HG03558 (cell line): ENCODE results near the gene PHGDH.
"Not testable (repeated sequence)": the region's sequence is repeated elsewhere in the genome, so short reads cannot be mapped to it uniquely, and the experiment has no call there.

Source experiments
- ATAC-seq: cut with Tn5 transposase; IDR thresholded peaks from one replicate; pipeline ENCODE4 v1.9.1; 2021; ENCODE audit warnings: moderate number of reproducible peaks; ENCODE audit not compliant: unreplicated experiment; ENCODE audit errors: extremely low read depth

PHGDH gene

DNA sequence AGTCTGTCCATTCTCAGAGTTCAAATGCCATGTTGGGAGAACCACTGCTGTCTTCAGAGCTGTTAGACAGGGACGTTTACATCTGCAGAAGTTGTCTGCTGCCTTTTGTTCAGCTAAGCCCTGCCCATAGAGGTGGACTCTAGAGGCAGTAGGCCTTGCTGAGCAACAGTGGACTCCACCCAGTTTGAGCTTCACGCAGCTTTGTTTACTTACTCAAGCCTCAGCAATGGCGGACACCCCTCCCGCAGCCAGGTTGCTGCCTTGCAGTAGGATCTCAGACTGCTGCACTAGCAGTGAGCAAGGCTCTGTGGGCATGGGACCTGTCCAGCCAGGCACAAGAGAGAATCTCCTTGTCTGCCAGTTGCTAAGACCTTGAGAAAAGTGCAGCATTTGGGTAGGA, 14.9 kb upstream of the PHGDH start:
- ATAC-seq = not testable (repeated sequence)

DNA sequence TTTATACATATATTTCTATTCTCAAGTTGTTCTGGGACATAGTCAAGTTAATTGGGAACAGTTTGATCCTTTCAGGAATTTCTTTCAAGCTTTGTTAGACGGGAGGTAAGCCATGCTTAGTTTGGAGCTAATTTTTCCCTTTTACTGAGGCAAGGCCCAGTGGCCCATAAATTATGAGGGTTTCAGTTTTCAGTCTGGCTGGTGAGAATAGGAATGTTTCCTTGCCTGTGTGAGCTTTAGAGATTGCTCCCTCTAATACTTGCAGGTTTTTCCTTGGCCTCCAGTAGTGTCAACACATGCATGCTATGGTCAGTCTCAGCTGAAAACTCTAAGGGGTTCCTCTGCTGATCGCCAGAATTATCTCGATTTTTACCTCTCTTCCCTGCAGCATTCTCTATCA, 14.1 kb upstream of the PHGDH start:
- ATAC-seq = no peak

DNA sequence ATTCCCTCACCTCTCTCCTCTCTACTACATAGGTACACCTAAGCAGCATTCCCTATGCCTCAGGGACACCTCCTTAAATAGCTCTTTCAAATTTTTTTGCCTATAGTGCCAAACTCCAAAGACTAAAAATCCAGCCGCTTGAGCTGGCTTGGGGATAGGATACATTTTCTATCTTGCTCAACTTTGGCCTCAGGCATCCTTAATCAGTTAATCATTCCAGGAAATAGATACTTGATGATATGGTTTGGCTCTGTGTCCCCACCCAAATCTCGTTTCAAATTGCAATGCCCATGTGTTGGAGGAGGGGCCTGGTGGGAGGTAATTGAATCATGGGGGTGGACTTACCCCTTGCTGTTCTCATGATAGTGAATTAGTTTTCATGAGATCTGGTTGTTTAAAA, 11.4 kb upstream of the PHGDH start:
- ATAC-seq = no peak

DNA sequence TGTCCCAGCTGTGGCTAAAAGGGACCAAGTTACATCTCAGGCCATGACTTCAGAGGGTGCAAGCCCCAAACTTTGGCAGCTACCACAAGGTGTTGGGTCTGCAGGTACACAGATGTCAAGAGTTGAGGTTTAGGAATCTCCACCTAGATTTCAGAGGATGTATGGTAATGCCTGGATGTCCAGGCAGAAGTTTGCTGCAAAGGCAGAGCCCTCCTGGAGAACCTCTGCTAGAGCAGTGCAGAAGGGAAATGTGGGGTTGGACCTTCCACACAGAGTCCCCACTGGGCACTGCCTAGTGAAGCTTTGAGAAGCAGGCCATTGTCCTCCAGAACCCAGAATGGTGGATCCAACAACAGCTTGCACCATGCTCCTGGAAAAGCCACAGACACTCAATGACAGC, 10.1 kb upstream of the PHGDH start:
- no peak for ATAC-seq

DNA sequence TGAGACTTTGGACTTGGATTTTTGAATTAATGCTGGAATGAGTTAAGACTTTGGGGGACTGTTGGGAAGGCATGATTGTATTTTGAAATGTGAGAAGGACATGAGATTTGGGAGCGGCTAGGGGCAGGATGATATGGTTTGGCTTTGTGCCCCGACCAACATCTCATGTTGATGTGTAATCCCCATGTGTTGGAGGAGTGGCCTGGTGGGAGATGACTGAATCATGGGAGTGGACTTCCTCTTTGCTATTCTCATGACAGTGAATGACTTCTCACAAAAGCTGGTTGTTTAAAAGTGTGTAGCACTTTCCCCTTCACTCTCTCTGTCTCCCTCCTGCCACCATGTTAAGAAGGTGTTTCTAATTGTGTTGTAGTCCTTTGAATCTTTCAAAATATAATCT, 9.3 kb upstream of the PHGDH start:
- no peak for ATAC-seq

DNA sequence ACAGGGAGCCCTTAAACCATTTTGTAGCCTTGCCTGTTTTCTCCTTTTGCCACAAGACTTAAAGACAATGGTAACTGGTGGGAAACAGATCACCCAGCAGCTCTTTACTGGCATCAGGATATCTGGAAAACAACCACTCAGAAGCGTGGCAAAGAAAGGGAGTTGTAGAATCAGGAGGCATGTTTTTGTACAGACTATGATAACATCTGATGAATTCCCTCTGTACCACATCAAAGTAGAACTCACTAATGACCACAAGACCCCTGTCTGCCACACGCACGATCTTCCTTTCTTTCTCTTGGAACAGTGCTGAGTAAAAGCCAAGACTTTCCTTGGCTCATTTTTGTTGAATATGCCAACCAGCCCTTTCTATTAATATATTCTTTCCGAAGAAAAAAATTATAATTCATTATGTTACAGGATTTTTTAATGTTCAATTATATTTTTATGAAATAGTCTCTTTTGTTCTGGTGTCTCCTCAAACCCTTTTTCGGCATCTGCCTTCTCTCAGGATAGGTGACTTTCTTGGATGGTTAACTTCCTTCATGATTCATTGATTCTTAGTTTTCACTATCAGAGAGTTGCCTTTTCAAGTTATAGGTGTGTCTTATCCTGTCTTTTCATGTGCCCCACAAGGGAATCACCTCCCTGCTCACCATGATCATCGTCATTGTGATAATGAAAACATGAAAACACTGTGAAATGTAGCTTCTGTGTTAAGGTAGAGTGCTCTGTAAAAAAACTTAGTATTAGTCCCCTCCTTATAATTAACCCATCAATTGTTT, 7.9 kb upstream of the PHGDH start:
- no peak for ATAC-seq

DNA sequence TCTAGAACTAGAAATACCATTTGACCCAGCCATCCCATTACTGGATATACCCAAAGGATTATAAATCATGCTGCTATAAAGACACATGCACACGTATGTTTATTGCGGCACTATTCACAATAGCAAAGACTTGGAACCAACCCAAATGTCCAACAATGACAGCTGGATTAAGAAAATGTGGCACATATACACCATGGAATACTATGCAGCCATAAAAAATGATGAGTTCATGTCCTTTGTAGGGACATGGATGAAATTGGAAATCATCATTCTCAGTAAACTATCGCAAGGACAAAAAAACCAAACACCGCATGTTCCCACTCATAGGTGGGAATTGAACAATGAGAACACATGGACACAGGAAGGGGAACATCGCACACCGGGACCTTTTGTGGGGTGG, 5.1 kb upstream of the PHGDH start:
- ATAC-seq = not testable (repeated sequence)

DNA sequence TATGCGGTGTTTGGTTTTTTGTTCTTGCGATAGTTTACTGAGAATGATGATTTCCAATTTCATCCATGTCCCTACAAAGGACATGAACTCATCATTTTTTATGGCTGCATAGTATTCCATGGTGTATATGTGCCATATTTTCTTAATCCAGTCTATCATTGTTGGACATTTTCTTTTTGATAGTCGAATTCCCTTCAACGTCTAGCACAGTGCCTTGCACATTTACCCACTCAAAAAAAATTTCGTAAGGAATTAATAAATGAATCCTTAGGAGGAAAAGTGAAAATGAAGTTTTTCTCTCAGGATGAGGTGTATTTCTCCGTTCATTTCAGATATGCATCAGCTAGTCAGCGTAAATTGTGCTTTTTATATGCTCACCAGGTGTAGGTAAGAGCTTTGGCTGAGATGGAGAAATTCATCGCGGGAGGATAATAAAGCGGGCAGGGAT, 354 bp upstream of the PHGDH start:
- ATAC-seq = not testable (repeated sequence)

DNA sequence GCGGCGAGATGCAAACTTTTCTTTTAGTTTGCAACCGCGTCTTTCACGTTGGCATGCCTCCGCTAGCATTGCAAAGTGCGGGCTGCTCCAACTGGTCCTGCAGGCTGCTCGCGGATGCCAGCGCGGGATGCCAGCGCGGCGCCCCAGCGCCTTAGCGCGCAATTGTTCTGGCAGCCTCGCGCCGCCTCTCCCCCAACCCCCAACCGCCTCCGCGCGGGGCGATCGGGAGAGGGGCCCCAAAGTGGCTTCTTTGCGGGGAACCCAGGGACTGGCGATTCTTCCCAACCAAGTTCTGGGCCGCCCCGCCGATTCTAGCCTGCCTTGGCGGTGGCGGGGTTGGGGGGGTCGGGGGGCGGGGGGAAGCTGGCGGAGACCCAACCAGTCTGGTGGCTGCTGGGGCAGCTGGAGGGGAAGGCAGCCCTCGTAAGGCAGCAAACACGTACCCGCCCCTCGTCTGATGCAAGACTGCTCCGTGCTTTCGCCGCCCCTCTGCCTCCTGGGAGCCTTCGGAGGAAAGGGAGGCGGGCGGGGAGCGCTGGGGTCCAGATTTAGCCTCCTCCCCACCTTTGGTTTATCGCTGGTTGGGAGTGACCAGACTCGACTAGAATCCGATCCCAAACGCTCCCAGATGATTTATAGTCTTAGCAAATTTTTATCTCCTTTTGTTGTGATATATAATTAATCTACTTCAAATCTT, 756 bp downstream of the PHGDH start:
- ATAC-seq = no peak

DNA sequence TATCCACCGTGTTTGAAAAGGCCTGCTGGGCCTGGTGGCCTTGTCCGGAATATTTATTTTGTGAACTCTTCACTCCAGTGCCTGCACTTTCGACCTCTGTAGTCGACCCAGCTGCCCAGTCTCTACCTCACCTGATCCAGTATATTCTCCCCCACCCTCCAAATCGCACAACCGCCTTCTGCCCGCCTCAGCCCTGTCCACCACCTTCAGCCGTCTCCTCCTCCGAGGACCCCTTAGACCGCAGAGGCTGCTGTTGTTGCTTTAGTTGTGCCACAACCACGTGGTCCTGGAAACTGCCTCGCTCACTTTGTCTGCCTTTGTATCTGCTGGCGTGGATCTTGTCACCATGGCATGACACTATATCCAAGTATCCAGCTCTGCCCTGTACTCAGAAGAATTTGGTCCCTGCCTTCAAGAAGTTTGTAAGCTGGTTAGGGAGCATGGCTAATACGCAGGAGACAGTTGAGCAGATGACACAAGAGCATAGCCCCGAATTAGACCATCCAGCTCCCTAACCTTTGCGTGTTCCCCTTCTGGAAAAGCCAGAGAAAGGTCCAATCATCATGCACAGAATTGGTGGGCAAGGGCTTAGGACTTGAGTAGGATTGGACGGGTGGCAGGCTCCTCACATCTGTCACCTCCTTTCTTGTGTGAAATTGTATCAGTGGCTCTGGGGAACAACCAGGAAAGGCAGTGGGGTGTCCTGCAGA, 1.5 kb downstream of the PHGDH start:
- no peak for ATAC-seq

DNA sequence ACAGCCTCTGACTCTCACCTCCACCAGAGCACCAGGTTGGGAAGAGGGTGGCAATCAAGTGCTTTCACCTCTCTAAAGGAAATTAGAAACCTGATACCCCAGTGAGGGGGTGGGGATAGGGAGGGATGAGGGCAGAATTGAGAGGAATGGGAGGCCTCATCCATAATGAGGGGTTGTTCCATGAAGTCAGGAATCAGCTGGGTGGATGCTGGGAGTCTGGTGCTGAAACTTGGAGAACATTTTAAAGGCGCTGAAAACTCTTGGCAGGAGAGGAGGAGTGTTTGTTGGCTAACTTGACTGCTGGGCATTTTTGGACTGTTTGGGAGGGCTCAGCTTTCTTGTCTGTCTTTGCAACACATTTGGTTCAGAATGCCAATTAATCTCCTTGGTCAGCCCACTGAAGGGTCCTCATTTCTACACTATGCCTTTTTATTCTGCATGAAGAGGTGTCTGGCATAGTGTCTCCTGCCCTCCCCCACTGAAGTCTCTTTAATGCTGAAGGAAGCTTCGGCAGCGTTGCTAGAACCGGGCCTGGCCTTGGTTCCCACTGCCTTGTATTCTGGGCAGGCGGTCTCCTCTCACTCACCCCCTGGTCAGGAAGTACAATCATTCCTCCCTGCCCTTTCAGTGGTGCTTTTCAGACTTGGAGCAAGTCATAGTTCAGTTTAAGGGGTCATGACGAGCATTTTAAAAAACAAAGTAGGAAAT, 2.2 kb downstream of the PHGDH start:
- no peak for ATAC-seq

DNA sequence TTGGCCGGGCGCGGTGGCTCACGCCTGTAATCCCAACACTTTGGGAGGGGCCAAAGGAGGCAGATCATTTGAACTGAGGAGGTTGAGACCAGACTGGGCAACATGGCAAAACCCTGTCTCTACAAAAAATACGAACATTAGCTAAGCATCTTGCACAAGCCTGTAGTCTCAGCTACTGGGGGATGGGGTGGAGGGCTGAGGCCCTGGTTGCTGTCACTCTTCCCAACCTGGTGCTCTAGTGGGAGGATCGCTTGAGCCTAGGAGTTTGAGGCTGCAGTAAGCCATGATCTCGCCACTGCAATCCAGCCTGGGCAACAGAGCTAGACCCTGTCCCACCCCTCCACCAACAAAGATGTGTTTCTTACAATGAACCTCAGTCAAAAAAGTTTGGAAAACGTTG, 2.8 kb downstream of the PHGDH start:
- no peak for ATAC-seq

DNA sequence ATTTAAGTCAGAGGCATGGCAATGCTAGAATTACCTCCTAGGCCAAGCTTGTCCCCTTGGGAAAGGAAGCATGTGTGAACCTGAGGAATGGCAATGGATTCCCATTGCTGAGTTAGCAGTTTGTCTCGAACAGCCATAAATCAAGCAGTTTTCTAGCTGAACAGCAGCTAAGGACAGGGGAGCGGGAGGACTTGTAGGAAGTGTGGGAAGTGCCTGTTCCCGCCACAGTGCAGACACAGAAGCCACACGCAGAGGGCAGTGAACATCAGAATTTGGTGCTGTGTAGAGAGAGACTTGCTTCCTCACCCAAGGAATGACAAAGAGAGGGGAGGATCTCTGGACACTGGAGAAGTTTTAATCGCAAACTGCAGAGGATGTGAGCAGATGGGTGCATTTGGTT, 3.8 kb downstream of the PHGDH start:
- no peak for ATAC-seq

DNA sequence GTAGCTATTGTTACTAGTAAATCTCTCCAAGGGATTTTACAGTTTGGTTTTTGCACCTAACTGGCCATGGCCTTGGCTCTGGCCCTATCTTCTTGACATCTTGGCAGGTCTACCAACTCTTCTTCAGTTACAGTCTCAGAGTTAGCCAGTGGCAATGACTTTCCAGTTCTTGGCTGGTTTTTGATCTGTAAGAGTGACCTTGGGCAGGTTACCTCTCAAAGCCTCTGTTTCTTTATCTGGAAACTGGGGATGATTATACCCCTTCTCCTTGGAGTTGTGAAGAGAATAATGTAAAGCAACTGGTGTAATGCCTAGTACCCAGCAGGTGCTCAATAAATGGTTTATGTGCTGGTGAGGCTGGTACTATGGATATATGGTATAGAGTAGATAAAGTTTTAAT, 6.7 kb downstream of the PHGDH start:
- no peak for ATAC-seq

DNA sequence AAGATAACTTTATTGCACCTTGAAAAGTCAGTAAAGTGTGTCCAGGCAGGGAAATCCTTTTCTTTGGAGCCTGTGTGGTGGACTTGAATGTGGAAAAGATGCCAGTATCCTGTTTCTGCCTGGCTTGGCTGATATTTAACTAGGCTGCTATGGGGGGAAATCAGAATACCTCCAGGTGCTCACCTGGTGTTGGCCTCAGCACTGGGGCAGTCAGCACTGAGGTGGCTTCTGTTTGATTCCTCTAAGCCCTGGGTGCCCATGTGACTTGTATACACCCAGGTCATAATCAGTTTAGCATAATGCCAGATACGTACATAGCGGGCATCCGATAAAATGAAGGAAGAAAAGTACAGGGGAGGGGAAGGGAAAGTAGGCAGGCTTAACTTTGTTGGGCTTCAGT, 7.2 kb downstream of the PHGDH start:
- no peak for ATAC-seq

DNA sequence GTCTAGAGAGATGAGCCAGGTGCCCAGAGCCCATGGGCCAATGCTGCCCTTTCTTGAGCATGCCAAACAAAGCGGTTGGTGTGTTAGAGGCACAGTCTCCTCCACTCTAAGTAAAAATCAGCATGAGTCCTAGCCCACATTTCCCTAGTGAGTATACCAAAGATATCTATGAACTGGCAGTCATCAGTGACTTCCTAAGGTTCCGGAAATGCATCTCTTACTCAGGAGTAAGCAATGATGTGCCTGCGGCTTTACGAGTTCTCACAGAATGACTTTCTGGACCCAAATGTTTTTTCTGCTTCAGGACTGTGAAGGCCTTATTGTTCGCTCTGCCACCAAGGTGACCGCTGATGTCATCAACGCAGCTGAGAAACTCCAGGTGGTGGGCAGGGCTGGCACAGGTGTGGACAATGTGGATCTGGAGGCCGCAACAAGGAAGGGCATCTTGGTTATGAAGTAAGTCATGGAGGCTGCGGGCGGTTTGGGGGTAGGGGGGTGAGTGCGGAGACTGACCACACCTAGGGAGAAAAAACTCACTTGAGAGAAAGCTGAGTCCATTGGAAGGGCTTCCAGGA, 9.2 kb downstream of the PHGDH start:
- ATAC-seq = no peak

DNA sequence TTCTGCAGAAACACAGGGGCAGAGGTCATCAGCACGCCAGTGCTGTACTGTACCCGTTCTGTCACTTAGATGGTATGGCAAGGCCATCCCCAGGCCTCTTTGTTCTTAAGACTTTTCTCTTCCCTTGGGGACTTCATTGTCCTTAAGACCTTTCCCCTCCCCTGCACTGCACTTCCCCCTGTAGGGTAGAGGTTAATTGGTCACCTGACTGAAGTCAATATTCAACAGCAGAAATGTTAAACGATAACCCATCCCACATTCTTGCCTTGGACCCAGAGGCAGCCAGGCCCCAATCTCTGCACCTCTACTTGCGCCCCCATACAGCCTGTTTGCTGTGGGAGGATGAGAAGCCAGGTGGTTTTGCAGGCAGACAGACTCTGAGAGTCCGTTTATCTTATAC, 10.2 kb downstream of the PHGDH start:
- no peak for ATAC-seq

DNA sequence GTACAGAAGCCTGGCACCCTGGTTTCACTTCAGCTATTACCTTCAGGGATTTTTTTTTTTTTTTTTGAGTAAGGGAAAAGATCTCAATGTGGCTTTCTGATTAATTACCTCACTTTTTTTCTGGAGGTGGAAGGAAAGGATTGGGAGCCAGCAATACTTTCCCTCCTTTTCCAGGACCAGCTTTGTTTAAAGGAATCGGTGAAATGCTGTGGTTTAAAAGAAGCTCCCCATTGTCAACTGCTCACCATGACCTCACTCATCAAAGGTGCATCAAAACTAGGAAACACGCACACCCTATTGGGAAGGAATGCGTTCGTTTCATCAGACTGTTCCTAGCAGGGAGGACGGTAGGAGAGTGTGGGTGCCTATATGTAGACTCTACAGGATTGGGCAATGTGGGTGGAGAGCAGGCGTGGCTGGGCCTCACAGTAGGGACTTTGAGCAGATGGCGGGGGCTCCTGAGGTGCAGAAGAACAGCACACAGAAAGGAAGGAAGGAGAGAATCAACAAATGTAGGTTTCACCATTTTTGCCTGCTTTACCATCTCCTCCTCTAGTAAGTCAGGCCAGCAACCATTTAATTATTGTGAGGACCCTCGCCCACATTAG, 13.0 kb downstream of the PHGDH start:
- ATAC-seq = no peak

DNA sequence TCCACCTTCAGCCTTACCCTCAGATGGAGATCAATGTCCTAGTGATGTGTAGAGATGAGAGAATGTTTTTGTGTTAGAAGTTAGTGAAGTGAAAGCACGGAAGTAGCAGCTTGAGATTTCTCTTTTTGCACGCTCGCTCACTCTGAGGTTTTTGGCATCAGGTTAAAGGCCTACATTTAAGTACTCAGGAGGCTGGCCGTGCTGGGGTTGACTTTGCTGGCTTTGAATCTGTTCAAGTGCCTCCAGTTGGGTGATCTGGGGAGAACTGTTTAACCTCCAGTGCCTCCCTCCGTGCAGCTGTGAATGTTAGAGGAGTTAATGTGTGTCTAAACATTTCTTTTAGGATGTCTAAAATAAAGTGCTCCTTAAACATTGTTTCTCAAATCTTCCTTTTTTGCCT, 13.9 kb downstream of the PHGDH start:
- no peak for ATAC-seq

DNA sequence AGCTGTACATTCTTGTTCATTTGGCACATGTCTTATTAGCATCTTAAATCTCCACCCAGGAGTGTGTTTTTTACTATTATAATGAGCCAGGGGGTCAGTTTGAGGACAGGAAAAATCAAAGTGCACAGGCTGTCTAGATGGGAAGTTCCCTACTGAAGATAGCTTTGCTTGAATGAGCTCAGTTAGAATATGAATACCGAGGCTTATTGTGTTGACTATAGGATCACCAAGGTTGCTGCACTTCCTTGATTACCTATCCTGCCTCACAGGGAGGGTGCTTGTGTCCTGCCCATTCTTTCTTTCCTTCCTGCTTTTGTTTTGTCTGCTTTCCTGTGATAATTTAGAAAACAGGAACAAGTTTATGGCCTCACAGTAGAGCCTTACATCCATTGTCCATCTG, 16.3 kb downstream of the PHGDH start:
- no peak for ATAC-seq
